HG03045 (cell line): Measurements from ENCODE around the gene GNPTAB.

Source experiments
- ATAC-seq: cut with Tn5 transposase; IDR thresholded peaks from one replicate; pipeline ENCODE4 v1.9.1; 2021; ENCODE audit warnings: mild to moderate bottlenecking, moderate library complexity; ENCODE audit not compliant: unreplicated experiment

Gene GNPTAB

DNA sequence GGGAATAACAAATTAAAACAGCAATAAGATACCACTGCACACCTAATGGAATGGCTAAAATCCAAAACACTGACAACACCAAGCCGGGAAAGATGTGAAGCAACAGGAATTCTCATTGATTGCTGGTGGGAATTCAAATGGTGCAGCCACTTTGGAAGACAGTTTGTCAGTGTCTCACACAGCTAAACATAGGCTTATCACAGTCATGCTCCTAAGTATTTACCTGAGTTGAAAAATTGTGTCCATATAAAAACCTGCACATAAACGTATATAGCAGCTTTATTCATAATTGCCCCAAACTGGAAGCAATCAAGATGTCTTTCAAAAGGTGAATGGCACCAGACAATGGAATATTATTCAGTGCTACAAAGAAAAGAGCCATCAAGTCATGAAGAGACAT is 21.6 kb downstream of the GNPTAB start:
- no peak for ATAC-seq

DNA sequence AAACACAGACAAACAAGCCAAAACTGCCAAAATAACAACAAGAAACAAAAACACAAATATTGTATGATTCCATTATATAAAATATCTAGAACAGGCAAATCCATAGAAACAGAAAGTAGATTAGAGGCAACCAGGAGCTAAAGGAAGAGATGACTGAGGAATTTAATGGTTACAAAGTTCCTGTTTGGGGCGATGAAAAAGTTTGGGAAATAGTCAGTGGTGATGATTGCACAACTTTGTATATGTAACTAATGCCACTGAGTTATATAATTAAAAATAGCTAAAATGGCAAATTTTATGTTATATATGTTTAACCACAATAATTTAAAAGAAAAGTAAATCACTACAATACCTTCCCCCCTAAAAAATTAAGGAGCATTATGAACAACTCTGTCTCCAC is 24.5 kb downstream of the GNPTAB start:
- no peak for ATAC-seq

DNA sequence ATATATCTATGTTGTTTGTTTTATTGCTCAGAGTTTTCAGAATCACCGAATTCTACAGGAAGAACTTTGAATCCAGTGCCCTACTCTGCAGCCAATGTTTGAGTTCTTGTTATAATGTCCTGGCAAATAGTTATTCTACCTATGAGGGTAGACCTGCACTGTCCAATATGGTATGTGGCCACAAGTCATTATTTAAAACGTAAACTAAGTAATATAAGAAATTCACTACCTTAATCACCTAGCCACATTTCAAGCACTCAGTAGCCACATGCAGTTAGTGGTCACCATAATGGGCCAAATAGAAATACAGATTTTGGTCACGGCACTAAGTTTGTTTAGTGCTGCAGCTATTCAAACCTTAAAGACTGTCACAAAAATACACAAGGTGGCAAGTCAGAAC is 26.4 kb downstream of the GNPTAB start:
- ATAC-seq = no peak

DNA sequence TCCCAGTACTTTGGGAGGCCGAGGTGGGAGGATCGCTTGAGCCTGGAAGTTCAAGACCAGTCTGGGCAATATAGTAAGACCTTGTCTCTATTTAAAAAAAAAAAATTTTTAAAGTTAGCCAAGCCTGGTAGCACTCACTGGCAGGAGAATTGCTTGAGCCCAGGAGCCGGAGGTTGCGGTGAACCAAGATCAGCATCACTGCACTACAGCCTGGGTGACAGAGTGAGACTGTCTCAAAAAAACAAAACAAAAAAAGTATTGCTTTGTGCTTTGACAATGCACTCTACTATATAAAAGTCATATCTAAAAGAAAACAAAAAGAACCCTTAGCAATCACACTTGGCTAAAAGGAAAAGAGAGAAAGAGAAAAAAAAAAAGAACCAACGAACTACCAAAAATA is 26.8 kb downstream of the GNPTAB start:
- ATAC-seq = no peak

DNA sequence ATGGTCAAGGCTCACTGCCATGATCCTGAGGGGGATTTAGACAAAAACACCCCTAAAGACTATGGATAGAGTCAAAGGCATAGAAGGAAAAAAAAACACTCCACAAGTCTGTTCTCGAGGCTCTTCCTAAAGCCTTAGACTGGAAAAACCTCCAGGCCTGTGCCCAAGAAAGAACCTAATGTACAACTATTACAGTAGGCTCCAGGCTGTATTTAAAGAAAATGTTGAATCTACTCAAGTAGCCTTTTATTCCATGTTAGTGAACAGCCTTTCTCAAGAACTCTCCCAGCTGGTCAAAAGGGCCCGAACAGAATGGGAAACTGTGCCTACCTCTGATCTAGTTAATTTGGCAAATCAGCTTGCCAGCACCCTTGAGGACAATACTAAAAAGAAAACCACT is 28.3 kb downstream of the GNPTAB start:
- no peak for ATAC-seq

DNA sequence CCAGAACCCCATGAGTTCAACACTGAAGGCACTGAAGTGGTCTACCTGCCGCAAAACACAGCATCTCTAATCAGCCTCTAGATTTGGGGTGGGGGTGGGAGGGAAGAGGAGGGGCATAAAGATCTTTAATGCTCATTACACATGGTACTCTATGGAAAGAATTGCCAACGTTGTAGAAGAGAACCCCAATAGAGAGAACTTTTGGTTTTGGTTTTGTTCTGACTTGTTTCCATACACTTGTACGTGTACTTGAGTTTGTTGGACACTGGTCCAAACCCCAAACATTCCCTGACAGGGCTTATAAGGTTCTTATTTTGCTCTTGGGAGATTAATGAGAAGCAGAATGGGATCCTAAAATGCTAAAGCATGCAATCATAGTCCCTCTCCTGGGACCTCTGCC is 31.0 kb downstream of the GNPTAB start:
- ATAC-seq = no peak

DNA sequence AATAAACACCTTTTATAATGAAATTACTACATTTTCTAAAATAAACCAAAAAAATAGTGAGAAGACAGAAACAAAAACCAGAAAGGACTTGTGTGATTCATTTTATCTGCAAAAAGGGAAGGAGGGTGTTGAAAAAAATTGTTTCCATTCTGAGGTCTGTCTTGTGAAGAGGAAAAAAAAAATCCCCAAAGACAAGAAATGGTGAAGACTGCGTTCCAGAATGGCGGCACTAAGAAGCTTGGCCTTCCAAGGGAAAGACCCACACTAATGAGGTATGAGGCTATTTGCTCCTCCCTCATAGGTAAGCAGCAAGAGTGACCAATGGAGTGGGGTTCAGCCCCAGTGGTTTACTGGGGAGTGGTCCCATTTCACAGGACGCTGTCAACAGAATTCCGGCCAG is 35.0 kb downstream of the GNPTAB start:
- no peak for ATAC-seq

DNA sequence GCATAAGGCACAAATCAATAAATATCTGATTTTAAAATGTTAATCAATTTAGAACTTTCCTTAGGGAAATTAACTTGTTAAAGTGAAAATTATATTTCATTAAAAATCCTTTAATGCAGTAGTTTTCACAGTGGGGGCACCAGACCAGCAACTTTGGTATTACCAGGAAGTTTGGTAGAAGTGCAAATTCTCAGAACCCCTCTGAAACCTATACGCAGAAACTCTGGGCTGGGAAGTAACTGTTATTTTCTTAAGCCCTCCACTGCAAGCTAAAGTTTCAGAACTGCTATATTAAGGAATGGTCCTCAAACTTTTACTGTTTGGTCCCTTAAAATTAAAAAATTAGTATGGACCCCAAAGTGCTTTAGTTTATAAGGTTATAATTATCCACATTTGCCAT is 35.7 kb downstream of the GNPTAB start:
- ATAC-seq = no peak

DNA sequence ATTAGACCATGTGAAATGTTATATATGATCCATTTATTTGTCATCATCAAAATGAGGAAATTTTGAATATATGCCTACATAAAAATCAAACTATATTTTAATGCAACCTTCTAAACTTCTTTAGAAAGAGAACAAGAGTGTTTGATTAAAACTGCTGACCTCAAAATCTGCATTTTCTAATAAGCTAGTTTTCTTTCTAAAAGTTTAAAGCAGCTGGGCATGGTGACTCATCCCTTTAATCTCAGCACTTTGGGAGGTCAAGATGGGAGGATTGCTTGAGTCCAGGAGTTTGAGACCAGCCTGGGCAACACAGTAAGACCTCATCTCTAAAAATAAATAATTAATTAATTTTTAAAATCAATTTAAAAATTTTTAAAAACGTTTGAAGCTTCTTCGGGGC is 36.2 kb downstream of the GNPTAB start:
- ATAC-seq = no peak

DNA sequence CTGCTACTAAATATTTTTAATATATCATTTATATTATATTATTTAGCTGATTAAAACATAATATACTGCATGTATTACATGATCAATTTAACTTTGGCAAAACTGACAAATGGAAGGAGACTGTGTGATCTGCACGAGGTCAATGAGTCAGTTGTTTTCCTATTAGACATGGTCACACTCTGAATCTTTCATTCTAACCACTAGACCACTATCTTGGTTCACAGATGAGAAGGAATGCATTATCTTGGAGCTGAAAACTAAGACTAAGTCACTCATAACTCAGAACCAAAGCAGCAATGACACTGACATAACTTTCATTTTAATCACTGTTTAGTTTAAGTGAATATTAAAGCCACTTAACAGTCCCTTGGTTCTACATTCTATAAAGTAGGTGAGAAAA is 37.4 kb downstream of the GNPTAB start:
- ATAC-seq = no peak

DNA sequence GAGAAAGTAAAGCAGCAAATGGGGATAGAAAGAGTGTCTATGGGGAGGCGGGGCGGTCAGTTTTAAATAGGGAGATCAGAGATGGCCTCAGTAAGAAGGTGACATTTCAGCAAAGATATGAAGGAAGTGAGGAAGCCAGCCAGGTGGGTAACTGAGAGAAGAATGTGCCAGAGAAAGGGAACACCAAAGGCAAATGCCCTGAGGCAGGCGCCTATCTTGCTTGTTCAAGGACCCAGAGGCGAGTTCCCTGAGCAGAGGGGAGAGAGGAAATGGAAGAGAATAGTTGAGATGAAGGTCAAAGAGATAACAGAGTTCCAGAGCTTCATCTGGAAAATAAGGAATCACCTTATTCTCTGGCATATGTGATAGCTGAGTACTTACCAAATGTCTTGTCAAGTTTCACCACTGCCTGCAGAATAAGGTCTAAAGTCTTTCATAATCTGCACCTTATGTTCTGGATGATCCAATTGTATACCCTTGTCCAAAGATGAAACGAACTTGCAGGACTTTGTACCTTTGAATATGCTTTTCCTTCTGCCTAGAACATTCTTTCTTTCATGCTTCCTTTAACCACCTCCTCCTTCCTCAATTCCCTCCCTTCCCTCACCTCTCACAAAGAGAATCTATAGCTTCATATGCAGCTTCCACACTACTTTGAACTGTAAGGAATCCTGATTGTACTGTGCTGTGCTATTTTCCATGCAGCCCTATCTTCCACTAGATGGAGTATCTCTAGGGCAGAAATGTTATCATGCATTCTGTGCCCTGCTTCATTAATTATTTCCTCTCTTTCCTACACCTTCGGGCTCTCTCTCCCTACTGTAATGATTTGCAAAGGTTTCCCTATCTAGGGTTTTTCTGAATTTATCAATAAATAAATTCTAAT is 38.5 kb downstream of the GNPTAB start:
- ATAC-seq = no peak

DNA sequence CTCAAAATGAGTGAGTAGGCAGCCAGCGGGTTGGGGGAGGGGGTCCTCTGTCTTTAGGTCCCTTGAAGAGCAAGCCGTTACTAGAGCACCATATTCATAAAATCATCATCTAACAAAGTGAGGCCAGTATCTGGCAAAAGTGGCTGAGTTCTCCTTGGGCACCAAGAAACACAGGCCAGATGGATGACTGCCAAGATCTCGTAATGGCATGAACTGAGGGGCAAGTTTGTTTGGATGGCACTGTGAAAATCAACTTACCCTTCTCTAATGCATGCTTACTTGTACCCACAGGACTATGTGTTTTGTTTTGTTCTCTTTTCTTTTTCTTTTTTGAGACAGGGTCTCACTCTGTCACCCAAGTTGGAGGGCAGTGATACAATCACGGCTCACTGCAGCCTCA is 41.6 kb downstream of the GNPTAB start:
- ATAC-seq = no peak

DNA sequence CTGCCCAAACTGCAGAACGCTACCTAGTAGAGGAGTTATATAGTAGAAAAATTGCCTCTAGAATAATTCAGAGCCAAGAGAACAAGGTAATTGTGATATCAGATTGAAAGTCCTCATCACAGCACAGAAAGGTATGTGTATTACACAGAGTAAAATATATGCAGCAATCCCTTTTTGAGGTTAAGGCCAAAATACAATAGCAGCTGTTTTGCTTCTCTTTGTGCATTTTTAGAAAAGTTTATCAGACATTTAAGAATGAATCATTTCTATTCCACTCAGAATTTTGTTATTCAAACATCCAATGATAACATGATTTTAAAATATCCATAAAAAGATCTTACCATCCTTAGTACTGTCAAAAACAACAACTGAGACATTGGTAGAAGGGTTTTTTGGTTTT is 45.1 kb downstream of the GNPTAB start:
- ATAC-seq = no peak

DNA sequence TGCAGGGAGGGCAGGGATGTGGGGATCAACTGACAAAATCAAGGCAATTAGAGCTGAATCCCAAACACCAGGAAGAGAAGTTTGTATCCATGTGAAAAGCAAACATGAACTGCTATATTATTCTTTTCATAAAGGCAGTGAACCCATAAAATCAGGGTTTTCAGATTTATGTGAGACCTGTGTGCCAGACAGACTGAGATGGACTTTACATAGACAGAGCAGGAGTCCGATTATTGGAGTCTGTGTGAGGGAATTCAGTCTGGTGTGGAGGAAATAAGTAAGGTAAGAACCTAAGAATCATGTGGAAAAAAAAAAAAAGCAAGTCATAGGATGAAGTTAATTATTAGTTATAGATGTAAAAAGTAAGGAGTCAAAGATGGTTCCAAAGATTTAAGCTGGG is 46.4 kb downstream of the GNPTAB start:
- ATAC-seq = no peak

DNA sequence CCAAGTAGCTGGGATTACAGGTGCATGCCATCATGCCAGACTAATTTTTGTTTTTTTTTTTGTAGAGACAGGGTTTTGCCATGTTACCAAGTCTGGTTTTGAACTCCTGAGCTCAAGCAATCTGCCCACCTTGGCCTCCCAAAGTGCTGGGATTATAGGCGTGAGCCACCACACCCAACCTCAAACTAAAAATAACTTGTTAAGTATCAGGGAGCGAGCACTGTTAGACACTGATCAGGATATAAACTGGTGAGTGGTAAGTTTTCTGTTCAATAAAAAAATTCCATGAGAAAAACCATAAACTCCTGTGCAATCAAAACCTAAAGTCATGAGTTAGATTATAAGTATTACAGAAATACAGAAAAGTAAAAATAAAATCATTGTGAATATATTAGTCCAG is 46.9 kb downstream of the GNPTAB start:
- ATAC-seq = no peak

DNA sequence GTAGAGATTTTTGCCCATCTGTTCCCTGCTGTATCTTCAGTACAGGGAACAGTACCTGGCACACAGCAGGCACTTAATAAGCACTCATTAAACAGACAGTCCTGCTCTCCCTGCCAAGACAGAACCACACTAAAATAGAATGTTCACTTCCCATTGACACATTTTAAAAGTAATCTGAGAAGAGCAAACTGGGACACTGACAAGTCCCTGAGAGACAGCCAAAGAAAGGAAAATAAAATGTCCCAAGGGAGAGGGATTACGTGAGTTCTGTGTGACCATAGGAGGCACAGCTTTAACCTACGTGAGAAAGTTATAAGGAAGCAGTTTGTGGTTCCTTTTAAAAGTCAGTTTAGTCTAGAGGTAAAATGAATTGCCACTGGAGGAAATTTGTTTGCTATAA is 47.6 kb downstream of the GNPTAB start:
- ATAC-seq = no peak

DNA sequence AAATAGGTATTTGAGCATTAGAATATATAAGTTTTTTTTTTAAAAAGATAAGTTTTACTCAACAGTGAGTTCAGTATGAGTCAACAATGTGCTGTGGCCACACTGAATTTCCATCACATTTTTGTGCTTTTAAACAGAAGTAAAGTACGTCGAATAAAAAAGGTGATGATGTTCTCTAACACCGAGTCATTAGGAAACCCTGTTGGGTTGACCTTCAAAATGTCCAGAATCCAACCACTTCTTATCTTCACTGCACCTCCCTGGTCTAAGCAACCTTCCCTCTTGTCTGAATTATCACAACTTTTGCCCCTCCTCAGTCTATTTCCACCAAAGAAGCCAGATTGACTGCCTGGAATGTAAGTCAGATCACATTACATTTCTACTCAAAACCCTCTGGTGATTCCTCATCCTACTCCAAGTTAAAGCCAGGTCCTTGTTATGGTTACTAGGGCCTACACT is 48.5 kb downstream of the GNPTAB start:
- no peak for ATAC-seq

DNA sequence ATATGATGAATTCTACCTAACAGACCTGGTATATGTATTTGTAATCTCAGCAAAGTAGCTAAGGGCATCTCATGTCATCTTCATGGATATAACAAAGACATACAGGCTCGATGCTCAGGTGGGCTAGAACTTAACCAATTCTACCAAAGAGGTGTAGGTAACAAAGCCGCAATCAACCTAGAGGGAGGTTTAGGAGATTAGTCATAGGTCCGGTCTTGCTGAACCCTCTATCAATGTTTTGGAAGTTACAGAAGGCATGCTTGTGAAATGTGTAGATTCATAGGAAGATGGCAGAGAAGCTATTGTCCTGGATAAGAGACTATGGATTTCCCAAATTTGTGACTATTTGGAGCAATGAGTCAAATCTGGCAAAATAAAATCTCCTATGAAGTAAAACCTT is 48.9 kb downstream of the GNPTAB start:
- ATAC-seq = no peak

DNA sequence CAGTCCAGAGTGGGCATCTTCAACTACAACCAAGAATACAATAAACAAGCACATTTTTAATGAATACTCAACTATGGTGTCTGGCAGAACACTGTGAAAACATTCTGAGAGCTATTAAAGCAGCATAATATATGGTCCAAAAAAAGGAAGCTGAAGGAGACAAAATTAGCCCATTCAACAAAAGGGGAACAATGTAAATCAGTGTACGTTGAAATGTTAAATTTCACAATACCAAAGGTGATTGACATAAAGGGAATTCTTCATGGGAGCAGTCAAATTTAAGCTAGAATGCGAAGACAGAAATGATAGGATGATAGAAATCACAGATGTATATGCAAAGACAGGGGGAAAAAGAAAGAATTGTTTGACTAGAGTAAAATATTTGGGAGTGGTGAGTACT is 50.2 kb downstream of the GNPTAB start:
- no peak for ATAC-seq

DNA sequence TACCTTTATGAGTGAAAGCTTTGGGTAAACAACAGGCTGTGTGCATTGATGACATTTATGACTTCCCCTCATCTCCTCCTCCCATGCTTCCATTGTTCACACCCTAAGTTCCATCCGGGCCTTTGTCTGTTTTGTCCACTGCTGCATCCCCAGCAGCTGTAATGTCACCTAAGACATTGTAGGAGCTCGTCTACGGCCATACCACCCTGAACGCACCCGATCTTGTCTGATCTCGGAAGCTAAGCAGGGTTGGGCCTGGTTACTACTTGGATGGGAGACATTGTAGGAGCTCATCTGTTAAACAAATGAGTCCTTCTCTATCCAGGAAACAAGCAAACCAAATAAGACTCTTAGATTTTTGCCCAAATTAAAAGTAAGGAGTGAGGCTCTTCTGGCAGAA is 51.1 kb downstream of the GNPTAB start:
- no peak for ATAC-seq

DNA sequence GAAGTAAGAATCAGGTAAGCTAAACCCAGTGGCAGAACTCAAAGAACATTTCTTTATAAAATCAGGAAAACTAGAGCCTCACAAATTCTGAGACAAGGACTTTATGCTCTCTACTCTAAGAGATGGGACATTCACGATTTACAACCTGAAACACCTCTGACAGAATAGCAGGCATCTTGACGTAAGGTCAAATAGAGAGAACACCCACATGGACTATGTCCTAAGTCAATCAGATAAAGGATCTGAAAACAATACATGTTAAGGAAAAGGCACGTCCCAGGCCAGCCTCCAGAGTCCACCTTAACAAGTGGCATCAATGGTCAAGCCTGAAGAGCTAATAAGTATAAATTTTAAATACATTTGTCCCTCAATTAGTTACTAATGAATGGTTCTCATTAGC is 51.6 kb downstream of the GNPTAB start:
- ATAC-seq = no peak

DNA sequence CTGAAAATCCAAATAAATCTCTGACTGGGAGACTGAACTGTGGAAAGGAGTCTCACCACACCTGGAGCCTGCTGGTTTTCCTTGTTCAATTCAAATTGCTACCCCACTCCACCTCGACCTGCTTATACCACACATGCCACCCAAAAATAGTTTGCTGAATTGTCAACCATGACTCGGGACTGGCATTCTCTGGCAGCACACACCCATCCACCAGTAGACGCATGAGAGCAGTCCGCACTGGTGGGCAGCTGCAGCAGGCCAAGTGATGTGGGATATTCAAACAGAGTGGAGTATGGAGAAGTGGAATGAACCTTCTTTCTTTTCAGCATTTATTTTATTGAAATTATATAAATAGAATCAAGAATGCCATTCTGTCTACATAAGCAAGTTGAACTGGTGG is 52.8 kb downstream of the GNPTAB start:
- ATAC-seq = no peak

DNA sequence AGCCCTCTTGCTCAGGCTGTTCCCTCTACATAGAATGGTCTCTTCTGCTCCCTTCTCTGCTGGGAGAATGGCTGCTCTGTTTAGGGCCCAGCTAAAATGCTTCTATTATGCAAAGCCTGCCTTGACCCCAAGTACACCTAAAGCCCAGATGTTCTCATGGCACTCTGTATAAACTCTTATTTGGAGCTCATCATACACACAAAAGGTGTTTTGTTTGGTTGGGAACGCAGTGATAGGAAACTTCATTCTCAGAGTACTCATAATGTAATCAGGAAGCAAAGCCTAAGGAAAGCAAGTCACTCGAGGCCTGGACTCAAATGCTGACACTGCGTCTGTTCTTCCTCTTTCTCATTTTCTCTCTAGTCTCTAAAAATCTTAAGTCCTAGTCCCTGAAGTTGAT is 53.3 kb downstream of the GNPTAB start:
- no peak for ATAC-seq
